ENCODE data around the gene RGS11.

RGS11 gene

DNA sequence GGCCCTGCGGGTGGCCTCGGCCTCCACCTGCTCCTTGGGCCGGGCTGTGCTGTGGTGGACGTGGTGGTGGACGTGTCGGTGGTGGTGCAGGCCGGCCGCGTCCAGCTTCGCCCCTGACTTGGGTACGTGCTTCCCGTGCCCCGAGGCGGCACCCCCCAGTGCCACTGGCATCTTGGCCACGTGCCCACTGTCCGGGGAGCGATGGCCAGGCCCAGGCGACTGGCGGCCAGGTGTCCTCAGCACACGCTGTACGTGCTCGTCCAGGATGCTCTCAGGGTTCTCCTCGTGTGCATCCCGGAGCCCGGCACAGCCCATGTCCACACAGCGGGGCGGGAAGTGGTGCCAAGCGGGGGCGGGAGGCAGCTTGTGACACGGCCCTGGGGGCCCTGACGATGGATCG, 22.1 kb upstream of the RGS11 start:
- DNase-seq (ENCODE audit: low read depth): no peak
- TF ChIP-seq, protein P1, sequence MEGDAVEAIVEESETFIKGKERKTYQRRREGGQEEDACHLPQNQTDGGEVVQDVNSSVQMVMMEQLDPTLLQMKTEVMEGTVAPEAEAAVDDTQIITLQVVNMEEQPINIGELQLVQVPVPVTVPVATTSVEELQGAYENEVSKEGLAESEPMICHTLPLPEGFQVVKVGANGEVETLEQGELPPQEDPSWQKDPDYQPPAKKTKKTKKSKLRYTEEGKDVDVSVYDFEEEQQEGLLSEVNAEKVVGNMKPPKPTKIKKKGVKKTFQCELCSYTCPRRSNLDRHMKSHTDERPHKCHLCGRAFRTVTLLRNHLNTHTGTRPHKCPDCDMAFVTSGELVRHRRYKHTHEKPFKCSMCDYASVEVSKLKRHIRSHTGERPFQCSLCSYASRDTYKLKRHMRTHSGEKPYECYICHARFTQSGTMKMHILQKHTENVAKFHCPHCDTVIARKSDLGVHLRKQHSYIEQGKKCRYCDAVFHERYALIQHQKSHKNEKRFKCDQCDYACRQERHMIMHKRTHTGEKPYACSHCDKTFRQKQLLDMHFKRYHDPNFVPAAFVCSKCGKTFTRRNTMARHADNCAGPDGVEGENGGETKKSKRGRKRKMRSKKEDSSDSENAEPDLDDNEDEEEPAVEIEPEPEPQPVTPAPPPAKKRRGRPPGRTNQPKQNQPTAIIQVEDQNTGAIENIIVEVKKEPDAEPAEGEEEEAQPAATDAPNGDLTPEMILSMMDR (IDR thresholded peaks at IDR 0.05; ENCODE audit: insufficient read depth, low read depth, low read length, missing control alignments): no peak
- no peak overlapping the region for H3K4me3 ChIP-seq (ENCODE audit: low read depth, low read length)

DNA sequence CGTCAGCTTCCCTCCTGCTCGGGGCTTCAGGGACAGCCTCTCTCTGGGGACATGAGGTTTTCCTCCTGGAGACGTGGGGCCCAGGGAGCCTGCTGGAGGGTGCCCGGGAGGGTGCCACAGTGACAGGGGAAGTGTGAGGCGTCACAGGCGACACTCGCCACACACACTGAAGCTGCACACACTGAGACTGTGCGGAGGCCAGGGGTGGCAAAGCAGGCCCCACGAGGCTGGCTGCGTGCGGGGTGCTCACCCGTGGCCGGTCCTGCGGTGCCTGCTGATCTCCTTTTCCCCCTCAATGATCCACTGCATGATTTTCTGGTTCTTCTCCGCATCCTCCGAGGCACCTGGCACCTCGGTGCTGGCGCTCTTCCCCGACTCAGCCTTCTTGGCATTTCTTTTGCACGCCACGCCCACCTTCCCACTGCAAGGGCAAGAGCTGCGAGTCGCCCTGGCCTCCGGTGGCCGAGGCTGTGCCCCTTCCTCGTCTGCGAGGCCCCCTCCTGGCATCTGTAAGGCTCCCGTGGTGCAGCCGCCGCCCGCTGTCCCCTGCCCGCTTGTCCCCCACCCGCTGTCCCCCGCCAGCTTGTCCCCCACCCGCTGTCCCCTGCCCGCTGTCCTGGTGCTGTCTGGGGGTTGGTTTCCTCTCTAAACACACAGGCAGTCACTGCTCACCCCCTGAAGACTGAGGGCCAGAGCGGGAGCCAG, 21.2 kb upstream of the RGS11 start:
- TF ChIP-seq, protein P1 (IDR thresholded peaks at IDR 0.05; ENCODE audit: insufficient read depth, low read depth, low read length, missing control alignments): no peak
- no peak for DNase-seq (ENCODE audit: low read depth)
- no peak overlapping the region for H3K4me3 ChIP-seq (ENCODE audit: low read depth, low read length)

DNA sequence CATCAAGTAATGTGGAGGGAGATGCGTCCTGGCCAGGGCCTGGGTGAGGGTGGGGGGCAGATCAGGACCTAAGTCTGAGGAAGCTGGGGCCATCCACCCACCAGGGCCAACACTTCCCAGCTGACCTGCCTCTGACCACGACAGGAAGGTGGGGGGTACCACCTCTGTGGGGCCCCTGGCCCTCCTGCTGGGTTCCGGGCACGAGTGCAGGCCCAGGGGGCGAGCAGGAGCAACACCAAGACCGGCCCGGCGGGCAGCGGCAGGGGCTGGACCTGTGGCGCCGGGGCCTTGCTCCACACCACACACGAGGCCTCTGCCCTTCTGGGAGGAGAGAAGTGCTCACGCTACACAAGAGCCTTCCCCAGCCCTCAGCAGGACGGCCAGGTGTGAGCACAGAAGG, 20.5 kb upstream of the RGS11 start:
- no peak for DNase-seq (ENCODE audit: low read depth)
- TF ChIP-seq, protein P1 (IDR thresholded peaks at IDR 0.05; ENCODE audit: insufficient read depth, low read depth, low read length, missing control alignments): no peak
- H3K4me3 ChIP-seq (ENCODE audit: low read depth, low read length): no peak overlapping the region

DNA sequence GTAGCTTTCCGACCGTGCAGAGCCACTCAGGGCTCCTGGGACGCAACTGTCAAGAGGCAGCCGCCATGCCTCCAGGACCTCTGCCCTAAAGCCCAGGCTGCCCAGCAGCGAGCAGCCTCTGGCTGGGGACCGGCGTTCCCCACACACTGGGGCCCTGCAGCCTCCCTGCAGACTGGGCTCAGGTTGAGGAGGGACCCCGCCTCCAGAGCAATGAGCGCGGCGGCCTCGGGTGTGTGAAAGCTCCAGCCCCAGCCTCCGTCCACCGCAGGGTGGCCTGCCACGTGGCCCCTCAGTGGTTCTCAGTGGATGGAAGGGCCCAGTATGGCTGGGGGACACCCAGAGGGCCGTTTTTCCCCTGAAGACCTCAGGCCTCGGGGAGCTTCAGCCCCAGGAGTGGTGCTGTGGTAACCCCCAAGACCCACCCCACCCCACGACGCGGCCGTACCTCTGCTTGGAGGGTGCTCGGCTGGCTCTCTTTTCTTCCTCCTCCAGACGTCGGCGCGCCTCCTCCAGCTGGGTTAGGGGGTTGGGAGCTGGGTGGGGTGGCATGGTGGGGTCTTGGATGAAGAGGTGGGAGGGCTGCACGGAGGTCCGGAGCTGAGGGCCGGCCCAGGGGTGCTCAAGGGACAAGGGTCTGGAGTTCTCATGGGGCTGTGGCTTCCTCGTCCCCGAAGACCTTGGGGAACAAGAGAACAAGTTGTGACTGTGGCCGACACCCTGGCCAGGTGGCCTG, 17.5 kb upstream of the RGS11 start:
- no peak overlapping the region for H3K4me3 ChIP-seq (ENCODE audit: low read depth, low read length)
- TF ChIP-seq, protein P1 (IDR thresholded peaks at IDR 0.05; ENCODE audit: insufficient read depth, low read depth, low read length, missing control alignments): no peak
- no peak for DNase-seq (ENCODE audit: low read depth)

DNA sequence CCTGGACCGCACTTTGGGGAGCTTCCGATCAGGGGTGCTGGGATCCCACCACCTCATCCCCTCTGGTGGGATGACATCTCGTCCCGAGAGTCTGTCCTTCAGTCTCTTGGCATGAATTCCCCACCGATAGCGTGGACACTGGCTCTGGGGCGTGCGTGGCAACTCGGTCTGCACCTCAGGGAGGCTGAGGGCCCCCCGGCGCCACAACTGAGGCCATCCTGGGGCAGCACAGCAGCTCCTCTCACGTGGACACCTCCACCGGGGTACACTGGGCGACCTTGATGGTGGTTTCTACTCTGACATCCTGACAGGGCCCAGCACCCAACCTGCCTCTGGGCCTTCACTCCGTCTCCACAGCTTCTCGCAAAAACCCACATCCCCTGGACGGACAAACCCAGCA, 15.8 kb upstream of the RGS11 start:
- no peak for DNase-seq (ENCODE audit: low read depth)

DNA sequence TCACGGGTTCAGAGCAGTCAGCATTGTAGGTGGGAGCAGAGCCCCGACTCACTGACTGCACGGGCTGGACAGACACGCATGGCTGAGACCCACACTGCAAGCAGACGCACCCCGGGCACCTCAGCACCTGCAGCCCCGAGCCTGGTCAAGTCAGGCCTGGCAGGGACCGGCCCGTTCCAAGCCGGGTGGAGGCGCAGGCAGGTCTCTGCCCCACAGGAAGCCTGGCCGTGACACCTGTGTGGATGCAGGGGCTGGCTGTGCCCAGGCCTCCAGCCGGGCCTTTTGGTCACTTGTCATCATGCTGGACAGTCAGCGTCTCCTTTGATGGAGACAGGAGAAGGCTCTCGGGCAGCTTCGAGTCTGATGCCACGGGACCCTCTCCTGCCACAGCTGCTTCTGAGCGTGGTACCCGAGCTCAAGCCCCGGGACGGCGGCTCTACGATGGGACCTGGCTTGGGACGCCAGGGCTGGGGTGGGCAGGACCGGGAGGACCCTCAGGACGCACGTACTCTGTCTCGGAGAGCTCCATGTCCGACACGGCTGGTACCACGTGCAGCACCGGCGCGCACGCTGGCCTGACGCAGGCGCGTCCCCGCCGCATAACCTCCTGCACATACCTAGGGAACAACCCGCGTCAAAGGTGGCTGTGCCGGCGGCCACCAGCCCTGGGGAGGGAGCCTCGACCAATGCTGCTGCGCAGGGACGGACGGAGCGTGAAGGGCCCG, 15.1 kb upstream of the RGS11 start:
- DNase-seq (ENCODE audit: low read depth): no peak
- TF ChIP-seq, protein P1 (IDR thresholded peaks at IDR 0.05; ENCODE audit: insufficient read depth, low read depth, low read length, missing control alignments): no peak
- no peak overlapping the region for H3K4me3 ChIP-seq (ENCODE audit: low read depth, low read length)

More for the DNA sequence above, 15.8 kb upstream of the RGS11 start:
- H3K4me3 ChIP-seq (ENCODE audit: low read depth, low read length): no peak overlapping the region
- TF ChIP-seq, protein P1 (IDR thresholded peaks at IDR 0.05; ENCODE audit: insufficient read depth, low read depth, low read length, missing control alignments): no peak

All from GM12865 (cell line).